Endothelial cell of umbilical vein (primary cell): Measurements from ENCODE around the gene TMEM217. TPM values are rescaled to one million over a fixed set of nuclear protein-coding genes. Genes with fewer than 3 reads are reported as not detected.

ENCODE experiments used
- BruUV-seq: library from RNA; stranded (reverse); fragments of 400-500 nt; replicated peaks from 2 replicates; lab custom pipeline; 2021; lab: Mats Ljungman, UMichigan
- CTCF ChIA-PET: fragments of 300-600, 350-600 bp; sonication (Branson Sonifier 250); formaldehyde crosslinking; loops from one replicate; lab custom pipeline; 2021; ENCODE audit warnings: antibody characterized with exemption, inconsistent platforms; lab: Charles Lee
- POLR2A ChIA-PET: fragments of 300-600, 350-600 bp; sonication (Branson Sonifier 250); formaldehyde crosslinking; loops from one replicate; lab custom pipeline; 2021; ENCODE audit warnings: antibody characterized with exemption, inconsistent platforms; lab: Charles Lee
- DNase-seq: peaks from one replicate; pipeline ENCODE4 v3.0.0-alpha.2; 2011; ENCODE audit warnings: low read depth, low spot score
- FAIRE-seq: peaks from 2 replicates; lab custom pipeline; 2011; peaks lifted over from hg19 to GRCh38; lab: Jason Lieb, UNC
- H2AFZ ChIP-seq: 2 replicates; pipeline ENCODE4 v1.6.0; 2012; ENCODE audit warnings: low read depth, low read length, control low read depth, inconsistent platforms
- H3K27ac ChIP-seq: 2 replicates; pipeline ENCODE4 v1.5.1; 2011; ENCODE audit warnings: low read depth, mild to moderate bottlenecking, control low read depth, low read length, moderate library complexity; ENCODE audit not compliant: insufficient read depth
- H3K27me3 ChIP-seq, 2 experiments: 2 replicates each; pipeline versions ENCODE4 v1.6.0 to v1.6.1; 2011; ENCODE audit warnings: low read length in 2 of 2, mixed read lengths in 1 of 2; ENCODE audit not compliant: control insufficient read depth in 2 of 2, insufficient read depth in 2 of 2
- H3K36me3 ChIP-seq, 2 experiments: 2 replicates in 1 of 2; 3 replicates in 1 of 2; pipeline ENCODE4 v1.5.1; 2011; ENCODE audit warnings: low read length in 2 of 2, mild to moderate bottlenecking in 1 of 2, moderate library complexity in 1 of 2; ENCODE audit not compliant: control insufficient read depth in 2 of 2, insufficient read depth in 2 of 2; ENCODE audit errors: extremely low read depth in 1 of 2
- H3K4me1 ChIP-seq: 3 replicates; pipeline ENCODE4 v1.5.1; 2011; ENCODE audit warnings: mild to moderate bottlenecking, low read length; ENCODE audit not compliant: control insufficient read depth, insufficient read depth; ENCODE audit errors: extremely low read depth
- H3K4me2 ChIP-seq: 2 replicates; pipeline ENCODE4 v1.6.1; 2011; ENCODE audit warnings: low read length, control low read depth, mixed read lengths; ENCODE audit not compliant: insufficient read depth
- H3K4me3 ChIP-seq, 3 experiments: fragments of 200-600 bp in 1 of 3; sonication (generic), shearing (Covaris generic) in 1 of 3; replicated peaks in 1 of 3; 2 replicates each; pipeline ENCODE4 v1.5.1; 2011 to 2016; ENCODE audit warnings: control low read depth in 3 of 3, low read length in 3 of 3, mild to moderate bottlenecking in 2 of 3, inconsistent platforms in 1 of 3, low read depth in 1 of 3, moderate library complexity in 1 of 3; ENCODE audit not compliant: insufficient read depth in 1 of 3
- H3K79me2 ChIP-seq: 2 replicates; pipeline ENCODE4 v1.6.0; 2012; ENCODE audit warnings: low read length, inconsistent platforms; ENCODE audit not compliant: control insufficient read depth, insufficient read depth
- H3K9ac ChIP-seq: replicated peaks from 2 replicates; pipeline ENCODE3; 2011; ENCODE audit warnings: low read length, control low read depth; ENCODE audit not compliant: insufficient read depth; ENCODE audit errors: extremely low read depth
- H3K9me1 ChIP-seq: replicated peaks from 3 replicates; pipeline ENCODE4 v1.6.0; 2011; ENCODE audit warnings: mild to moderate bottlenecking, low read length; ENCODE audit not compliant: control insufficient read depth, insufficient read depth; ENCODE audit errors: extremely low read depth
- H3K9me3 ChIP-seq: replicated peaks from 2 replicates; pipeline ENCODE4 v1.5.1; 2012; ENCODE audit warnings: low read length, inconsistent platforms; ENCODE audit not compliant: control insufficient read depth, insufficient read depth
- H4K20me1 ChIP-seq: replicated peaks from 2 replicates; pipeline ENCODE3; 2011; ENCODE audit warnings: mild to moderate bottlenecking, low read length; ENCODE audit not compliant: control insufficient read depth, insufficient read depth; ENCODE audit errors: extremely low read depth
- CTCF ChIP-seq, 2 donors: IDR thresholded peaks; 1 replicate in 1 of 2; 2 replicates in 1 of 2; pipeline ENCODE4 v1.5.1; 2011; ENCODE audit warnings: low read length in 2 of 2, mild to moderate bottlenecking in 2 of 2, moderate library complexity in 2 of 2, control low read depth in 1 of 2, inconsistent platforms in 1 of 2, low read depth in 1 of 2; ENCODE audit not compliant: insufficient read depth in 1 of 2; ENCODE audit errors: extremely low read depth in 1 of 2
- EZH2 ChIP-seq: IDR thresholded peaks from 2 replicates; pipeline ENCODE4 v1.6.1; 2012; ENCODE audit warnings: borderline replicate concordance, low read depth, mild to moderate bottlenecking, moderate library complexity, low read length, inconsistent platforms; ENCODE audit not compliant: severe bottlenecking
- FOS ChIP-seq: IDR thresholded peaks from 2 replicates; pipeline ENCODE4 v1.6.1; 2011; ENCODE audit warnings: mild to moderate bottlenecking, low read length, moderate library complexity, borderline replicate concordance; ENCODE audit not compliant: insufficient read depth
- GATA2 ChIP-seq: IDR thresholded peaks from 2 replicates; pipeline ENCODE4 v1.7.0; 2011; ENCODE audit warnings: low read depth, mild to moderate bottlenecking, moderate library complexity, mixed read lengths, low read length; ENCODE audit not compliant: insufficient read length, insufficient read depth
- MYC ChIP-seq: IDR thresholded peaks from one replicate; pipeline ENCODE4 v1.6.1; 2011; ENCODE audit warnings: mild to moderate bottlenecking, low read depth, low read length
- POLR2A ChIP-seq: IDR thresholded peaks from 2 replicates; pipeline ENCODE4 v1.6.1; 2012; ENCODE audit warnings: low read depth, mild to moderate bottlenecking, control low read depth, low read length
- dilution Hi-C: fragments of 300-500 bp; cut with MboI; formaldehyde crosslinking; loops from one replicate; pipeline ENCODE4 v1.15.0; 2019; ENCODE audit warnings: low sequenced_read_pairs; ENCODE audit not compliant: extremely low pct_ligation_motif_present
- intact Hi-C: fragments of 100-400 bp; cut with micrococcal nuclease; formaldehyde crosslinking; loops from one replicate; pipeline ENCODE4 v1.10.0; 2022
- polyA plus RNA-seq, 4 experiments: library from polyadenylated mRNA; depleted of rRNA in 3 of 4; stranded (reverse) in 3 of 4; unstranded in 1 of 4; fragments of >200 nt; gene quantifications; 2 replicates each; pipeline versions ENCODE4 v1.2.1 to v1.2.3, GENCODE V29; 2011 to 2012; ENCODE audit warnings: missing spikeins in 1 of 4
- total RNA-seq: library from RNA; stranded (reverse); gene quantifications from 2 replicates; pipeline ENCODE4 v1.2.3, GENCODE V29; 2021

Gene TMEM217
- total and polyA plus RNA-seq, 2 donors (not counting 3 experiments of a cell fraction or from before 2014, with no cell fraction given), result 6.8 to 15.8 TPM

- intact Hi-C loops, result no loop called here
- FAIRE-seq (no peak), DNase-seq (no peak)
- dilution Hi-C loops, result no loop called here
- Histone ChIP-seq H3K9ac (no peak overlapping the region), H3K9me1 (no peaks in the 10 kb centered on the region), H2AFZ (no peak overlapping the region), H3K4me1 (peaks cover 51% of the 10 kb centered on the region), H3K4me3 (no peak overlapping the region), H3K79me2 (no peaks in the 10 kb centered on the region), H3K27ac (no peak overlapping the region), H3K27me3 (no peaks in the 10 kb centered on the region), H3K9me3 (no peaks in the 10 kb centered on the region), H4K20me1 (no peaks in the 10 kb centered on the region), H3K36me3 (no peaks in the 10 kb centered on the region), H3K4me2 (no peak overlapping the region)
- no TSS peak for BruUV-seq
- POLR2A ChIA-PET, result no interaction called here
- no peak for TF ChIP-seq FOS
- TF ChIP-seq POLR2A, result no peak
- TF ChIP-seq CTCF (IDR thresholded peaks at IDR 0.05; ENCODE audit: extremely low read depth in 1 of 2, insufficient read depth in 1 of 2, low read depth in 1 of 2, low read length in 2 of 2), result no peak
- TF ChIP-seq GATA2, result no peak
- TF ChIP-seq EZH2, result no peak
- no peak for TF ChIP-seq MYC
- CTCF ChIA-PET, result no interaction called here
Observed at GRCh38 chr6:37238381-37238780, 19.6 kb downstream of the TMEM217 start.

GRCh38 chr6:37237789-37238188 lies 20.2 kb downstream of the TMEM217 start:
- Histone ChIP-seq H3K79me2 (no peaks in the 10 kb centered on the region), H4K20me1 (no peaks in the 10 kb centered on the region), H3K4me3 (no peak overlapping the region), H3K9ac (no peak overlapping the region), H3K36me3 (no peaks in the 10 kb centered on the region), H3K4me1 (peaks cover 45% of the 10 kb centered on the region), H3K9me3 (no peaks in the 10 kb centered on the region), H3K9me1 (no peaks in the 10 kb centered on the region), H2AFZ (no peak overlapping the region), H3K4me2 (no peak overlapping the region), H3K27ac (no peak overlapping the region), H3K27me3 (no peaks in the 10 kb centered on the region)
- dilution Hi-C loops, result no loop called here
- ChIA-PET POLR2A (no interaction called here), CTCF (interaction anchor here (1.0 to 1.5 kb wide), 2 partner anchors 28 to 65 kb away, joined by 3 to 4 read pairs; no protein-coding TSS in a partner anchor)
- BruUV-seq, result no TSS peak
- DNase-seq (no peak), FAIRE-seq (no peak)
- TF ChIP-seq GATA2, result no peak
- no peak for TF ChIP-seq POLR2A
- intact Hi-C loops, result no loop called here
